GM19452 (cell line): ENCODE measurements around the gene XKR8.

Experiments used
- ATAC-seq: cut with Tn5 transposase; IDR thresholded peaks from one replicate; pipeline ENCODE4 v1.9.1; 2021; ENCODE audit not compliant: unreplicated experiment

Gene XKR8

DNA sequence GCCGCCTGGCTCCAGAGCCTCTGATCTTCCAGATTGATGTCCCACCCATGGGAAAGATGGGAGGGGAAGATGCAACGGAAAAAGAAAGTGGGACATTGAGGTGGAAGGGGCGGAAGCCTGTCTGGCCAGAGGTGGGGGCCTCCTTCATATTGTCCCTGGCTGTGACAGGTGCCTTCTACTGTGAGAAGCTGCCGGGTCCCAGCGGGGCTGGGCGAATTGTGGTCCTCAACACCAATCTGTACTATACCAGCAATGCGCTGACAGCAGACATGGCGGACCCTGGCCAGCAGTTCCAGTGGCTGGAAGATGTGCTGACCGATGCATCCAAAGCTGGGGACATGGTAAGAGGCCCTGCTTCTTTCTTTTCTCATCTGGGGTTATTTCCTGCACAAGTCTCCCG, 5.6 kb upstream of the XKR8 start:
- ATAC-seq = no peak

- no peak for ATAC-seq
Measured at GRCh38 chr1:27955076-27955475, 4.7 kb upstream of the XKR8 start.

GRCh38 chr1:27956761-27957160, 3.0 kb upstream of the XKR8 start:
- ATAC-seq = no peak

DNA sequence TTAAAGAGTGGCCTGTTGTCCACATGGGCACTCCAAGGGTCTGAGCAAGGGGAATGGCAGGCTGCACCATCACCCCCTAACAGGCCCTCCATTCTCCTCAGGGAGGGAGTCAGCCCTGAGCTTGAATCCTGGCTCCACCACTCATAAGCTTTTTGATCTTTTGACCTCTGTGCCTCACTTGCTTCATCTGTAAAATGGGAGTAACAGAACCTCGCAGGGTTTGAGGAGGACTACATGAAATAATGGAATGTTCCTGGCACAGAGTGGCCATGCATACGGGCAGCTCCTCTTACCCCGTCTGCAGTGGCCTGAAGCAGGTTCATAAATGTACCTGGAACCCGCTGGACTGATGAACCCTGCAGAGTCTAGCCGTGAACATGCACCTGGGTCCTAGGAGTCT, 2.1 kb upstream of the XKR8 start:
- no peak for ATAC-seq

DNA sequence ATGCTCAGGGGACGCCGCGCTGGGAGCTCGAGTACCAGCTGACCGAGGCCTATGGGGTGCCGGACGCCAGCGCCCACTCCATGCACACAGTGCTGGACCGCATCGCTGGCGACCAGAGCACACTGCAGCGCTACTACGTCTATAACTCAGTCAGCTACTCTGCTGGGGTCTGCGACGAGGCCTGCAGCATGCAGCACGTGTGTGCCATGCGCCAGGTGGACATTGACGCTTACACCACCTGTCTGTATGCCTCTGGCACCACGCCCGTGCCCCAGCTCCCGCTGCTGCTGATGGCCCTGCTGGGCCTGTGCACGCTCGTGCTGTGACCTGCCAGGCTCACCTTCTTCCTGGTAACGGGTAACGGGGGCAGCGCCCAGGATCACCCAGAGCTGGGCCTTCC, 1.3 kb upstream of the XKR8 start:
- no peak for ATAC-seq

- no peak for ATAC-seq
Measured at GRCh38 chr1:27960762-27961645, 1.2 kb downstream of the XKR8 start.

- no peak for ATAC-seq
Measured at GRCh38 chr1:27961646-27962221, 2.0 kb downstream of the XKR8 start.

DNA sequence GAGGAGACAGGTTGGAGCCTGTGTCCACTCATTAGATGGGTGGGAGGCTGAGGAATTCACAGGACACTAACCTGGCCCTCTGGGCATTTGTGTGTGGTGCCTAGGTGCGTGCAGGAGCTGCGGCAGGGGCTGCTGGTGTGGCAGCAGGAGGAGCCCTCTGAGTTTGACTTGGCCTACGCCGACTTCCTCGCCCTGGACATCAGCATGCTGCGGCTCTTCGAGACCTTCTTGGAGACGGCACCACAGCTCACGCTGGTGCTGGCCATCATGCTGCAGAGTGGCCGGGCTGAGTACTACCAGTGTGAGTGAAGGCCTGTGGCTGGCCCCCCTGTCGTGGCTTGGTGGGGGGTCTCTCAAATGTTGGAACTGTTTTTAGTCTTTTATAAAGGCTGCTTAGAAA, 3.6 kb downstream of the XKR8 start:
- ATAC-seq = no peak

GRCh38 chr1:27966402-27967105, 6.8 kb downstream of the XKR8 start:
- no peak for ATAC-seq

- no peak for ATAC-seq
Measured at GRCh38 chr1:27967106-27967883, 7.5 kb downstream of the XKR8 start.

DNA sequence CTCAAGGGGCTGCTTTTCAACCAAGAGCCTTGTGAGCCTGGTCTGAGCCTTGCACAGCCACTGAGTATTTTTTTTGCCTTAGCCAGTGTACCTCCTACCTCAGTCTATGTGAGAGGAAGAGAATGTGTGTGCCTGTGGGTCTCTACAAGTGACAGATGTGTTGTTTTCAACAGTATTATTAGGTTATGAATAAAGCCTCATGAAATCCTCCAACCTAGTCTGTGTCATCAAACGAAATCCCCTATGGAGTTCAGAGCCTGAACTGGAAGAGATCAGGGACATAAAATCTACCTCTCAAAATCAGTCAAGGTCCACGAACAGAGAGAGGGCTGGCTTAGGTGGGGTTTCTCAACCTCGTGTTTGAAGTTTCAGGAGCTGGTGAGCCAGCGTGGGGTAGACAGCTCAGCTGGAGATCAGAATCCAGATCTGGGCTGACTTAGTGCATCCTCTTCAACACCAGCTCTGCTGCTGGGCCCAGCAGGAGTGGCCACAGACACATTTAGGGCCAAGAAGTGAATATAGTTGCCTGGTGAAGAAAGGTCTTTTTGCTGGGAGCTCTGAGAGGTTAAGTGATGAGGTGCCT, 8.2 kb downstream of the XKR8 start:
- no peak for ATAC-seq

- no peak for ATAC-seq
Measured at GRCh38 chr1:27968692-27969091, 8.9 kb downstream of the XKR8 start.

DNA sequence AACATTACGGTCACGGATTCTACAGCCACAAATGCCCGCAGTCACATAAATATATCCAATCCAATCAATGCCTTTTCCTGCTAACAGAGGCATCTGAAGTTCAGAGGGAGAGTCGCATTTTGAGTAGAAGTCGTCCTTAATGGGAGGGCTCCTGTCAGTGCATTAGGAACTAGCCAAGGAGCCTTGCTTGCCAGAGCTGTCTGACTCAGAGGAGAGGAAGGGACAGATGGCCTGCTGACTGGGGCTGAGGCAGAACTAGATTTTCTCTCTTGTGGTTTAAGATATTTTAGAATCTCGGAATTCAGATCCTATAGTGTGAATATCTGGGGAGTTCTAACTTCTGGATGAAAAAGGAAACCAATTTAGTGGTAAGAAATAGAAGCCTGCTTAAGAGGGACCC, 10.6 kb downstream of the XKR8 start:
- no peak for ATAC-seq

GRCh38 chr1:27971674-27972073, 11.9 kb downstream of the XKR8 start:
- ATAC-seq = no peak

- ATAC-seq = no peak
Measured at GRCh38 chr1:27972141-27972540, 12.4 kb downstream of the XKR8 start.

DNA sequence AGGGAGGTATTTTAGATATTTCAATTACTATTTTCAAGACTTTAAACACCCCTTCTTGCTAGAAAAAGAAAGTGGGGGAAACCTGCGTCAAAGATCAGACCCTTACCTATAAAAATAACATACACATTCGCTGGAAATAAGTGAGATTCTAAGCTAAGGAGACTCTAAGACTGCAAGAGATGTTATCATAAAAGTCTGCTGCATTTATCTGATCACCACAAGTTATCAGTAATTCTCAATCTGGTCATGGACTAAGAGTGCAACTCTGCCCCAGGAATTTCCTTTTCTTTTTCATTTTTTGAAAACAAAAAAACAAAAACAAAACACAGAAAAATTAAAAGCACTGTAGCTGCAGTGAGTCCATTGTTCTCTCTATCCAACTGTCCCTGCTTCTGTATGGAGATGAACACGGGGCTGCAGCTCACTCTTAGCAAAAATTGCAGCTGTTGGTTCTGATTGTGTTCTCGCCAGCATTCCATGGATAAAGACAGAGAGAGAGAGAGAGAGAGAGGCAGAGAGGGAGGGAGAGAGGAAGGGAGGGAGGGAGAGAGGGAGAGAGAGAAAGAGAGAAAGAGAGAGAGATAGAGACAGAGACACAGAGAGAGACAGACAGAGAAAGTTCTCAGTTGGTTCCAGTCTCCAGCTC, 14.1 kb downstream of the XKR8 start:
- ATAC-seq = no peak

DNA sequence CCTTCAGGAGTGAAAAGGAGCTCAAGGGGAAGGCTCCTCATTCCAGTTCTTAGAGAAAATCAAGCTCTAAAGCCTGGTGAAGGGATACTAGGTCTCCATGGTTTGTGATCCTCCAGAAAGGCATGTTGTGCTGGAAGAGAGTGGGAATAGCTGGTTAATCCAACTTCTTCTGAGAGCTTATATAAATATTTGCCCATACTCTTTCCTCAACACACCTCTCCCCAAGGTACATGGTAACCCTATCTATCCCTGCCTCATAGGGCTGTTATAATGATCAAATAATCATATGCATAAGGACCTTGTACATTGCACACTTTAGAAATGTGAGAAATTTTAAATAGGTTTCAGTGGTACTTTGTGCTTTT, 14.6 kb downstream of the XKR8 start:
- ATAC-seq = no peak

DNA sequence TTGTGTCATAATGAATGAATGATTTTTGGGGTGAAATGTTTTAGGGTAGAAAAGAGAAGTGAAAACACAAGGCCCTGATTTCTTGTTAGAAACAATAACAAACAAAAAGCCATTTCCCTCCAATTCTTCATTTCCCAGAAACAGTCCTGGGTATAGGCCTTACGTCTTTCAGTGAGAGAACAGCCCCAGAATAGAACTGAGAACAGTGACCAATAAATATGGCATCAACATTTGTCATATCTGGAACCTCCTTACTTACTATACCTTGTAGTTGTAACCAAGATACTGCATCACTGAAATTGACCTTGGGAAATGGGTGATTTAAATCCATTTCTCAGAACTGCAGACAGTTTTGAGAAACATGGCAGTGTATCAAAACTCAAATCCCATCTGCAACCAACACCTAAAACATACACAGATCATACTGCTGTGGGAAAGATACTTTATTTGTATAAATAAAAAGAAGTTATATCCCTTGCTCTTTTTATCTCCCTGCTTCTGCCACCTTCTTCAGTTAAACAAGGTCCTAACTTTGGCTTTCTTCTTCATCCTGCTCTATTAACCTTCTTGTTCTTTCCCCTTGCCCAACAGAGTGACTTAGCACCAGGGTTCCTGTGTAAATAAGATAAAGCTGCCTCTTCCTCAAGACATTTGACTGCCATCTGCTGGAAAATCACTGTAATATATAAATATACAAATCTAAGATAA, 19.5 kb downstream of the XKR8 start:
- no peak for ATAC-seq

DNA sequence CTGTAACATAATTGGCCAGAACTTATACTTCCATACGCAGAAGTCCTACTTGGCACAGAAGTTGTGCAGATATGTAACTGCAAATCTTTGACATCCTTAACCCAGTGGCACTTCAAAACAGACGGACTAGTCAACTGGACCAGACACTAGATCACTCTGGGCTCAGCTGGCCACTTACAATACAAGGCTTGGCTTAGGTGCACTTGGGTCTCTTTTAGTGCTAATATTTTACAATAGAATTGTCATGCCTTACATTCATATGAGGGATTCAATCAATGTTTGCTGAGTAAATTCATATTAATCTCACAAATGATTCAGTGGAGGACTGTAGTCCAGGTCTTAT, 20.1 kb downstream of the XKR8 start:
- no peak for ATAC-seq

GRCh38 chr1:27980216-27980845, 20.6 kb downstream of the XKR8 start:
- no peak for ATAC-seq
